ENCODE measurements around the gene SDHAF2.
"Not testable (repeated sequence)": the region's sequence is repeated elsewhere in the genome, so short reads cannot be mapped to it uniquely, and the experiment has no call there.

Gene SDHAF2

GRCh38 chr11:61429691-61430582 lies at the start of gene SDHAF2, which contains the start of gene CPSF7:
TSS of gene SDHAF2 (plus strand) at chr11:61430124. CDS start at chr11:61430147, 23 bp downstream.
TSS of gene CPSF7 (minus strand) at chr11:61429975. CDS start at chr11:61429235, 740 bp downstream.
- DNase-seq (ENCODE audit: low read depth) = peak; percentile 95

- DNase-seq (ENCODE audit: low read depth) = no peak
Measured at GRCh38 chr11:61380884-61381283, 49.0 kb upstream of the SDHAF2 start.

GRCh38 chr11:61383859-61384258 lies 46.1 kb upstream of the SDHAF2 start:
- DNase-seq (ENCODE audit: low read depth) = not testable (repeated sequence)

GRCh38 chr11:61384271-61385242 lies 45.4 kb upstream of the SDHAF2 start:
- no peak for DNase-seq (ENCODE audit: low read depth)

- no peak for DNase-seq (ENCODE audit: low read depth)
Measured at GRCh38 chr11:61390161-61390560, 39.8 kb upstream of the SDHAF2 start.

DNA sequence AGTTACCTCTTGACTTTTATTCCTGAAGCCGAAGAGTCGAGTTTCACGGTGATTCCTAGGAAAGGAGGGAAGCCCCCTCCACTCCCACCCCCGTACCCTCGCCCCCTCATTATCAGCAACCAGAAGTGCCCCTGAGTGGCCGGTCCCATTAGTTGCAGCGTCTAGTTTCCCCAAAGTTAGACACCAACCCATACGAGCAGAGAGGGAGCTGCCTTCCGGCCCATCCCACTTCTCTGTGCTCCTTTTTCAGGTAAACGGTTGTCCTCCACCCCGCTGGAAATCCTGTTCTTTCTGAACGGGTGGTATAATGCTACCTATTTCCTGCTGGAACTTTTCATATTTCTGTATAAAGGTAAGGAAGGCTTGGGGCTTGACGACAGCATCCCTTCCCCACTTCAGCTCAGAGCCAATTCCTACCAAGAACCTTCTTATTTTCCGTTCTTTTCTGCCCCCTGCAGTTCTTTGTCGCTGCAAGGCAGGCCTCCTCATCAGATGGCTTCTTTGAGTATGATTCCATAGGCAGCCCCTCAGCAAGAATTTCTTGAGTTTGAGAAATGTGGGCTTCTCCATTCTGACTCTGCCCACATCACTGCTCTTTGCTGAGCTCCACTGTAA lies 36.8 kb upstream of the SDHAF2 start:
- no peak for DNase-seq (ENCODE audit: low read depth)

- DNase-seq (ENCODE audit: low read depth) = no peak
Measured at GRCh38 chr11:61401173-61401572, 28.8 kb upstream of the SDHAF2 start.

DNA sequence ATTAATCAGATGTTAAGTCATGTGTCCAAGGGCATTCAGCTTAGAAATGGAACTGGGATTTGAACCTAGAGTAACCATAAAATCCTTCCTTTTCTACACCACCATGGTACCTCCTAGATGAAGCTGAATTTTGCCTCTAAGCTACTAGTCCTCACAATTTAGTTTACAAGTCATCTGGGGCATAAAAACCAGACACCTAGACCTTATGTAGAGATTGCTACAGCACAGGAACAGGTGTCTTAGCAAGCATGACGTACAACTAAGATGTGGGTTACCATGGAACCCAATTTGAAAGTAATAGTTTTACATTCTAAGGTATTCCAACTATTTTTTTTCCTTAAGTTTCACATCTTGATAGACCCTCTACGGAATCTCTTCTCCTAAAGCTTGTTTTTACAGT lies 28.4 kb upstream of the SDHAF2 start:
- no peak for DNase-seq (ENCODE audit: low read depth)

DNA sequence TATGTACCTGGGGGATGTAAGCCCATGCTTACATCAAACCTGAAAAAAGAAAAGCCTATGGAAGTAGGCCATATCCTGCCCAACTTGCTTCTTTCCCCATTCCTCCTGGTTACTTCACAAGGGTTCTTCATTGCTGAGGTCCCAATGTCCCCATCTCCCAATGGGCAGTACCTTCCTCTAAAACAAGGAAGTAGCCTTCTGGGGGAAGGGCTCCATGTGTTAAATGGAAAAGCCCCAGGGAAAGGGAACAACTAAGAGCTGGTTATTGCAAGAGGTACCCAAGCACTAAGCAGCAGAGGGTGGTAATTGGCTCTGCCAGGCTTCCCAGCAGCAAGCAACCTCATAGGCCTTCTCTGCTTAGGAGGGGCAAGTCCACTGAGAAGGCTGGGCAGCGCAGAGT lies 26.3 kb upstream of the SDHAF2 start:
- DNase-seq (ENCODE audit: low read depth) = no peak

GRCh38 chr11:61404103-61404502 lies 25.8 kb upstream of the SDHAF2 start:
- DNase-seq (ENCODE audit: low read depth) = no peak

- DNase-seq (ENCODE audit: low read depth) = no peak
Measured at GRCh38 chr11:61404641-61405040, 25.3 kb upstream of the SDHAF2 start.

DNA sequence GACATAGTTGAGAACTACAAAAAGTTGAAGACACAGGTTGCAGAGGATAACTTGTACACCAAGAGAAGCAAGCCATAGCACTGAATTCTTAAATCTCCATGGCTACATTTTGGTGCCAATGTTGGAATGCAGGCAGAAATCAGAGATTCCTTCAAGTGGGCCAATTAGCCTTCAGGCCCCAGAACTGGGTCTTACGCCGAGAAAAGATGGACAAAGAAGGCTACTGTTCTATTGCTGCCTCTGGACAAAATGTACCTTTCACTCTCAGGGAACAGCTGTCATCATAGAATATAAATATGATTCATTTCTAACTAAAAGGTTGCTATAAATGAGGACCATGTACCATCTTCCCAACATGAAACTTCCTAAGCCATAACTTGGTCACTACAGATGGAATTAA lies 23.9 kb upstream of the SDHAF2 start:
- DNase-seq (ENCODE audit: low read depth) = no peak

- no peak for DNase-seq (ENCODE audit: low read depth)
Measured at GRCh38 chr11:61406991-61407728, 22.8 kb upstream of the SDHAF2 start.

- no peak for DNase-seq (ENCODE audit: low read depth)
Measured at GRCh38 chr11:61411589-61411988, 18.3 kb upstream of the SDHAF2 start.

- DNase-seq (ENCODE audit: low read depth) = no peak
Measured at GRCh38 chr11:61413496-61413895, 16.4 kb upstream of the SDHAF2 start.

GRCh38 chr11:61414547-61414946 lies 15.4 kb upstream of the SDHAF2 start:
- no peak for DNase-seq (ENCODE audit: low read depth)

GRCh38 chr11:61415381-61415780 lies 14.5 kb upstream of the SDHAF2 start:
- DNase-seq (ENCODE audit: low read depth) = no peak

- DNase-seq (ENCODE audit: low read depth) = no peak
Measured at GRCh38 chr11:61416941-61417340, 13.0 kb upstream of the SDHAF2 start.

GRCh38 chr11:61417670-61418069 lies 12.3 kb upstream of the SDHAF2 start:
- DNase-seq (ENCODE audit: low read depth) = no peak

- no peak for DNase-seq (ENCODE audit: low read depth)
Measured at GRCh38 chr11:61418136-61418535, 11.8 kb upstream of the SDHAF2 start.

DNA sequence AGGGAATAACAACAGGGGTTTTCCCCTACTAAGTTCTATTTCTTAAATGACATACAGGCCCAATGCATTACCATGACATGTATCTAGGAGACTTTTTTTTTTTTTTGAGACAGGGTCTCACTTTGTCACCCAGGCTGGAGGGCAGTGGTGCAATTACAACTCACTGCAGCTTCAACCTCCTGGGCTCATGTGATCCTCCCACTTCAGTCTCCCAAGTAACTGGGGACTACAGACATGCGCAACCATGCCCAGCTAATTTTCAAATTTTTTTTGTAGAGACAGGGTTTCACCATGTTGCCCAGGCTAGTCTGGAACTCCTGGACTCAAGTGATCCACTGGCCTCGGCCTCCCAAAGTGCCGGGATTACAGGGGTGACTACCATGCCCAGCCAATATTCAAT lies 7.7 kb upstream of the SDHAF2 start:
- DNase-seq (ENCODE audit: low read depth) = no peak
